Osteoblast (primary cell): ENCODE data around the gene AFF3. TPM values are rescaled to one million over a fixed set of nuclear protein-coding genes. Genes with fewer than 3 reads are reported as not detected.

Experiments used
- DNase-seq: peaks from one replicate; pipeline ENCODE4 v3.0.0; 2011; ENCODE audit warnings: low spot score, mixed read lengths; ENCODE audit not compliant: insufficient read length; ENCODE audit errors: missing footprints
- H2AFZ ChIP-seq: 2 replicates; pipeline ENCODE4 v1.6.0; 2011; ENCODE audit warnings: mild to moderate bottlenecking, low read length
- H3K27ac ChIP-seq: 2 replicates; pipeline ENCODE4 v1.5.1; 2011; ENCODE audit warnings: mild to moderate bottlenecking, low read depth, low read length, moderate library complexity
- H3K27me3 ChIP-seq: 2 replicates; pipeline ENCODE4 v1.6.0; 2012; ENCODE audit warnings: mild to moderate bottlenecking, control low read depth, inconsistent platforms, low read length, moderate library complexity; ENCODE audit not compliant: insufficient read depth
- H3K36me3 ChIP-seq: 2 replicates; pipeline ENCODE4 v1.5.1; 2011; ENCODE audit warnings: mild to moderate bottlenecking, low read length, control low read depth, moderate library complexity; ENCODE audit not compliant: insufficient read depth
- H3K4me1 ChIP-seq: 2 replicates; pipeline ENCODE4 v1.5.1; 2011; ENCODE audit warnings: mild to moderate bottlenecking, low read length, control low read depth, moderate library complexity; ENCODE audit not compliant: insufficient read depth
- H3K4me2 ChIP-seq: 2 replicates; pipeline ENCODE4 v1.6.0; 2011; ENCODE audit warnings: mild to moderate bottlenecking, low read length; ENCODE audit not compliant: insufficient read depth
- H3K4me3 ChIP-seq: fragments of 200-600 bp; sonication (generic); 3 replicates; pipeline ENCODE4 v1.5.1; 2012; ENCODE audit warnings: mild to moderate bottlenecking, low read length, inconsistent platforms; ENCODE audit not compliant: insufficient read depth
- H3K79me2 ChIP-seq: 2 replicates; pipeline ENCODE4 v1.6.0; 2012; ENCODE audit warnings: mild to moderate bottlenecking, low read length, control low read depth, inconsistent platforms; ENCODE audit not compliant: insufficient read depth
- H3K9me3 ChIP-seq: 2 replicates; pipeline ENCODE4 v1.5.1; 2011; ENCODE audit warnings: low read depth, low read length, control low read depth
- H4K20me1 ChIP-seq: 2 replicates; pipeline ENCODE4 v1.6.0; 2012; ENCODE audit warnings: mild to moderate bottlenecking, low read length, control low read depth; ENCODE audit not compliant: insufficient read depth
- total RNA-seq: library from RNA; depleted of rRNA; stranded (reverse); fragments of >200 nt; gene quantifications from 2 replicates; pipeline ENCODE4 v1.2.3, GENCODE V29; 2012
- TF ChIP-seq, protein P1 (sequence below): IDR thresholded peaks from 2 replicates; pipeline ENCODE4 v1.5.1; 2011; ENCODE audit warnings: mild to moderate bottlenecking, low read depth, low read length, moderate library complexity; ENCODE audit errors: extremely low read depth

Gene AFF3
- total RNA-seq, 1 donor: 4.3 TPM

DNA sequence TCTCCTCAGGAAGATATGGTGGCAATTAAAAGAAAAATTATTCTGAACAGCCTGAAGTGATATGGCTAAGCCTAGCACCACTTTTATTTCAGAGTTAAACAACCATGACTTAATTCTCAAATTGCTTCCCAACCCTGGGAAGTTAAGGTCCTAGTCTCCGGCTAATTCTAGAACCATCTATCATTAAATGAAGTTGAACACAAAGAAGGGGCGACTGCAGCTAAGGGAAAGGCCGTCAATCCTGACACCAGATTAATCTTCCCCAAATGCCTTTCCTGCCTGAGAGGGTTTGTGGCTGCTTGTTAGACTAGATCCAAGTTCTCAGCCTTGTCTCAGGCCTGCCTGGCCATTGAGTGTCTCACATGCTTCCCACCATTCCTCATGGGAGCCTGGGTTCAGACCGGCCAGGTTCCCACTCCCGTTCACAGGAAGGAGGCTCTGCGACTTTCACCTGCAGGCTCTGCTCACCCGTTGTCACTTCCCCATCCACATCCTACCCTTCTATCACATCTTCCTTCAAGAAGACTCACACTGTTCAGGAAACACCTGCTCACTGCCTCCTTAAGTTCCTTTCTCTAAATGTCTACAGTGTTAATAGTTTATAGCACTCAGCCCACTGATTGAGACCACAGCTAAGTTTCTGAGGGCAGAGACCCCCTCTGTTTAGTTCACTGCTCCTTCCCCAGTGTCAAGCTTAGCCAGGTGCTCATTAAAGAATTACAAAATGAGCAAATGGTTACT lies 369.6 kb downstream of the AFF3 start:
- H3K4me1 ChIP-seq: peaks cover 8% of the 10 kb centered on the region
- H3K4me2 ChIP-seq: no peak overlapping the region
- no peaks in the 10 kb centered on the region for H3K79me2 ChIP-seq
- no peaks in the 10 kb centered on the region for H3K9me3 ChIP-seq
- TF ChIP-seq, protein P1, sequence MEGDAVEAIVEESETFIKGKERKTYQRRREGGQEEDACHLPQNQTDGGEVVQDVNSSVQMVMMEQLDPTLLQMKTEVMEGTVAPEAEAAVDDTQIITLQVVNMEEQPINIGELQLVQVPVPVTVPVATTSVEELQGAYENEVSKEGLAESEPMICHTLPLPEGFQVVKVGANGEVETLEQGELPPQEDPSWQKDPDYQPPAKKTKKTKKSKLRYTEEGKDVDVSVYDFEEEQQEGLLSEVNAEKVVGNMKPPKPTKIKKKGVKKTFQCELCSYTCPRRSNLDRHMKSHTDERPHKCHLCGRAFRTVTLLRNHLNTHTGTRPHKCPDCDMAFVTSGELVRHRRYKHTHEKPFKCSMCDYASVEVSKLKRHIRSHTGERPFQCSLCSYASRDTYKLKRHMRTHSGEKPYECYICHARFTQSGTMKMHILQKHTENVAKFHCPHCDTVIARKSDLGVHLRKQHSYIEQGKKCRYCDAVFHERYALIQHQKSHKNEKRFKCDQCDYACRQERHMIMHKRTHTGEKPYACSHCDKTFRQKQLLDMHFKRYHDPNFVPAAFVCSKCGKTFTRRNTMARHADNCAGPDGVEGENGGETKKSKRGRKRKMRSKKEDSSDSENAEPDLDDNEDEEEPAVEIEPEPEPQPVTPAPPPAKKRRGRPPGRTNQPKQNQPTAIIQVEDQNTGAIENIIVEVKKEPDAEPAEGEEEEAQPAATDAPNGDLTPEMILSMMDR: no peak
- no peak for DNase-seq
- H3K27ac ChIP-seq: no peak overlapping the region
- no peaks in the 10 kb centered on the region for H4K20me1 ChIP-seq
- H3K27me3 ChIP-seq: no peaks in the 10 kb centered on the region
- H3K4me3 ChIP-seq: no peak overlapping the region
- no peak overlapping the region for H2AFZ ChIP-seq
- H3K36me3 ChIP-seq: no peaks in the 10 kb centered on the region

DNA sequence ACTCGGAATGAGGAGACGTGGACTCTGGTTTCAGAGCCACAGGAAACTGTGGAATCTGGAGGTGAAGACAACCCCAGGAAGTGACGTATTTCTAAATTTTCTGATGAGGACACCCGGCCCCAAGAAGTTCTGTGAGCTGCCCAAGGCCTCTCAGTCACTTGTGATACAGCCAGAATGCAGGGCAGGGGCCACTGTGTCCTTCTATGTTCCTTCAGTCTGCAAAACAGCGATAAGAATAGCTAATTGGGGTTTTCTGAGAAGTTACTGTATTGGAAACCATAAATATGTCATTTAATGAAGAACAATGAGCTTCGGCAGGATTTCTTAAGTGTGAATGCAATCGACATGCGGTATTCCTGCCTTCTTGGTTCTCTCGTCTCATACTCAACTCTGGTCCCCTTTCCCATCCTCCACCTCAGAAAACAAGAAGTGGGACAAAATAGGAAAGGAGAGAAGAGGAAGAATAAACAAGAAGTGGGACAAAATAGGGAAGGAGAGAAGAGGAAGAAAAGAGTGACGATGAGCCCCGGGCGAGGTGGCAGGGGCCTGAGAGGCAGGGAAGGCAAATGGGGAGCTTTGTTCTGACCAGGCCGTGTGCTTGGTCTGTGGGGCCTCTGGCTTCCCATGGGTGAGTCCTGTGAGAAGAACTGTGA lies 370.6 kb downstream of the AFF3 start:
- no peak for DNase-seq
- H2AFZ ChIP-seq: no peak overlapping the region
- H4K20me1 ChIP-seq: no peaks in the 10 kb centered on the region
- no peak overlapping the region for H3K4me3 ChIP-seq
- TF ChIP-seq, protein P1: no peak
- H3K4me2 ChIP-seq: no peak overlapping the region
- no peaks in the 10 kb centered on the region for H3K27me3 ChIP-seq
- H3K9me3 ChIP-seq: no peaks in the 10 kb centered on the region
- no peaks in the 10 kb centered on the region for H3K79me2 ChIP-seq
- peaks cover 8% of the 10 kb centered on the region for H3K4me1 ChIP-seq
- no peaks in the 10 kb centered on the region for H3K36me3 ChIP-seq
- H3K27ac ChIP-seq: no peak overlapping the region

DNA sequence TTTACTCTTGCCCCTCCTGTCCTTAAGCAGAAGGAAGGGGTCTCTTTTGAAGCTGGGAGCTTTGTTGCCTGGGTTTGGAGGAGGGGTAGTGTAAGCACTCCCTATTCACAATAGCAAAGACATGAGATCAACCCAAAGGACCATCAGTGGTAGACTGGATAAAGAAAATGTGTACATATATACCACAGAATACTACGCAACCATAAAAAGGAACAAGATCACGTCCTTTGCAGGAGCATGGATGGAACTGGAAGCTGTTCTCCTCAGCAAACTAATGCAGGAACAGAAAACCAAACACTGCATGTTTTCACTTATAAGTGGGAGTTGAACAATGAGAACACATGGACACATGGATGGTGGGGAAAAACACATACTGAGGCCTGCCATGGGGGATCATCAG lies 371.5 kb downstream of the AFF3 start:
- no peak overlapping the region for H3K4me3 ChIP-seq

More for the DNA sequence above, 371.5 kb downstream of the AFF3 start:
- Histone ChIP-seq H3K4me1 (peaks cover 3% of the 10 kb centered on the region), H3K9me3 (no peaks in the 10 kb centered on the region), H3K36me3 (no peaks in the 10 kb centered on the region), H2AFZ (no peak overlapping the region), H3K79me2 (no peaks in the 10 kb centered on the region), H3K27me3 (no peaks in the 10 kb centered on the region), H3K4me2 (no peak overlapping the region), H4K20me1 (no peaks in the 10 kb centered on the region), H3K27ac (no peak overlapping the region)
- TF ChIP-seq, protein P1: no peak
- no peak for DNase-seq
